Measurements from ENCODE around the gene PMPCB. TPM values are rescaled to one million over a fixed set of nuclear protein-coding genes. Genes with fewer than 3 reads are reported as not detected.

PMPCB gene
- total RNA-seq, 1 donor, result 79.6 TPM

DNA sequence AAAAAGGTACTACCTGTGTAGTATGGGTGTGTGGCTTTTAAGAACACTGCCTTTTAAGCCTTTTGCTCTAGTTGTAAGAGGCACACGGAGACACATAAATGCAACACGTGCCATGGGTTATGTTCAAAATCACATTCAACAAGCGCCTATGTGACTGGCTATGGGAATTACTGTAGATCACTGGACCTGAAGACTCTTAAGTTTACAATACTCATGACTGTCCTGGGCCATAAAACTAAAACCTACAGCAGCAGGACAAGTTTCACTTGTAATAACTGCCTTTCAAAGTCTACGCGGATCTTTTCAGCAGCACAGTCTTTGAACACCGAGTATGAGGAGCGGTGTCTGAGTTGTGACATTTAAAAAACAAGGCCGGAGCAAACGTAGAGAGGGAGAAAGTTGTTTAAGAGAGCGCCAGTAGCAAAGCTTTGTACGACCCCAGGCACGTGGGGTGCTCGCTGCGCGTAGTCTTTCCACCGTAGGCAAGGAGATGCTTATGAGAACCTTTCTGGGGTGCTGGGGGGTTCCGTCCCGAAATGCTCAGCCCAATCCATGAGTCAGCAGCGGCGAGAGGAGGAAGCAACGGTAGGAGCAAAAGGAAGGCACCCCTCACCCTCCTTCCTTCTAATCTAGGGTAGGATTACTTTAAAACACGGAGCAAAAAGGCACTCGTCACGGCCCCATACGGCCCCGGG, 46.7 kb downstream of the PMPCB start:
- no peaks in the 10 kb centered on the region for H3K27me3 ChIP-seq (ENCODE audit: insufficient read depth, low read length)

DNA sequence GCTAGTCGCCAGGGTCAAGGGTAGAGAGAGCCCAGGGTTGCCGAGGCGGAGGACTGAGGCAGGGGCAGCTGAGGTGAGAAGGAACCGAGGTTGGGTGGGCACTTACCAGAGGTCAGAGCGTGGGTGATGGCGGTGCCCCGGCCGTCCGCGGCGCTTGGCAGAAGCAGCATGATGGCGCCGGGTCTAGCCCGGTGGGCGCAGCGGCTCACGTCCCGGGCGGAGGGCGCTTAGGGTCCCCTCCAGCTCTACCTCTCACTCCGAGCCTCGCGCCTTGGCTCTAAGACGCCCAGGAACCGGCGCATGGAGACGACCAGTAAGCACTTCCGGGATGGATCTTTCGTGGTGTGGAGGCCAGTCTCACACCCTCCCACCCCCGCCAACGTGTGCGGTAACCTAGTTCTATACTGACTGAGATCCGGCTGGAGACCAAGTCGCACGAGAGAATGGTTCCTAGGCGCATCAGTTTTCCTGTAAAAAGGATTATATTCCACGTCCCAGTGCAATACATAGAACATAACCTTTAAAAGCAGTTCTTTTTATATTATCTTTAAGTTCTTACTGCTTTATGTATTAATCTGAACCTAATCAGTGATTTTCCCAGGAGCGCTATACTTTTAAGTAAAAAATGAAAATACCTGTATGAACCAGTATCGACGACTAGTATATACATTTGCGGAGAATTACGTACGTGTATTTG, 47.4 kb downstream of the PMPCB start, which contains the start of gene DNAJC2:
DNAJC2 (minus strand) TSS at position 315 of the 697 bp plus-strand sequence; CDS start at position 170, 145 bp downstream.
- peaks cover 23% of the 10 kb centered on the region for H3K36me3 ChIP-seq (ENCODE audit: insufficient read depth, low read length)
- H4K20me1 ChIP-seq (ENCODE audit: insufficient read depth, low read length), result peaks cover 18% of the 10 kb centered on the region
- peak within 1 kb of the TSS; percentile 86 for H3K27ac ChIP-seq (ENCODE audit: low read depth, low read length)
- peaks cover 27% of the 10 kb centered on the region for H3K4me1 ChIP-seq (ENCODE audit: insufficient read depth, low read length)
- peak; percentile 95 for DNase-seq (ENCODE audit: insufficient read length, low spot score, missing footprints)
- TF ChIP-seq, protein P1, sequence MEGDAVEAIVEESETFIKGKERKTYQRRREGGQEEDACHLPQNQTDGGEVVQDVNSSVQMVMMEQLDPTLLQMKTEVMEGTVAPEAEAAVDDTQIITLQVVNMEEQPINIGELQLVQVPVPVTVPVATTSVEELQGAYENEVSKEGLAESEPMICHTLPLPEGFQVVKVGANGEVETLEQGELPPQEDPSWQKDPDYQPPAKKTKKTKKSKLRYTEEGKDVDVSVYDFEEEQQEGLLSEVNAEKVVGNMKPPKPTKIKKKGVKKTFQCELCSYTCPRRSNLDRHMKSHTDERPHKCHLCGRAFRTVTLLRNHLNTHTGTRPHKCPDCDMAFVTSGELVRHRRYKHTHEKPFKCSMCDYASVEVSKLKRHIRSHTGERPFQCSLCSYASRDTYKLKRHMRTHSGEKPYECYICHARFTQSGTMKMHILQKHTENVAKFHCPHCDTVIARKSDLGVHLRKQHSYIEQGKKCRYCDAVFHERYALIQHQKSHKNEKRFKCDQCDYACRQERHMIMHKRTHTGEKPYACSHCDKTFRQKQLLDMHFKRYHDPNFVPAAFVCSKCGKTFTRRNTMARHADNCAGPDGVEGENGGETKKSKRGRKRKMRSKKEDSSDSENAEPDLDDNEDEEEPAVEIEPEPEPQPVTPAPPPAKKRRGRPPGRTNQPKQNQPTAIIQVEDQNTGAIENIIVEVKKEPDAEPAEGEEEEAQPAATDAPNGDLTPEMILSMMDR (IDR thresholded peaks at IDR 0.05; ENCODE audit: extremely low read depth, low read depth, low read length), result no peak
- H3K79me2 ChIP-seq (ENCODE audit: insufficient read depth, low read length), result peaks cover 81% of the 10 kb centered on the region
- peak within 1 kb of the TSS; percentile 92 for H3K4me3 ChIP-seq (ENCODE audit: insufficient read depth, low read length)
- H3K27me3 ChIP-seq (ENCODE audit: insufficient read depth, low read length), result no peaks in the 10 kb centered on the region
- H3K9me3 ChIP-seq (ENCODE audit: low read depth, low read length), result no peaks in the 10 kb centered on the region
- peak within 1 kb of the TSS; percentile 87 for H3K4me2 ChIP-seq (ENCODE audit: insufficient read depth, low read length)
- H2AFZ ChIP-seq (ENCODE audit: low read length), result peak within 1 kb of the TSS; percentile 93

More for the DNA sequence above, 46.7 kb downstream of the PMPCB start:
- TF ChIP-seq, protein P1 (IDR thresholded peaks at IDR 0.05; ENCODE audit: extremely low read depth, low read depth, low read length), result no peak
- Histone ChIP-seq H2AFZ (ENCODE audit: low read length) (peak overlapping the region; percentile 93), H3K4me2 (ENCODE audit: insufficient read depth, low read length) (peak overlapping the region; percentile 87), H3K4me1 (ENCODE audit: insufficient read depth, low read length) (peaks cover 22% of the 10 kb centered on the region), H3K36me3 (ENCODE audit: insufficient read depth, low read length) (peaks cover 23% of the 10 kb centered on the region), H4K20me1 (ENCODE audit: insufficient read depth, low read length) (peaks cover 20% of the 10 kb centered on the region), H3K79me2 (ENCODE audit: insufficient read depth, low read length) (peaks cover 81% of the 10 kb centered on the region), H3K9me3 (ENCODE audit: low read depth, low read length) (no peaks in the 10 kb centered on the region), H3K27ac (ENCODE audit: low read depth, low read length) (peak overlapping the region; percentile 86), H3K4me3 (ENCODE audit: insufficient read depth, low read length) (peak overlapping the region; percentile 92)
- peak; percentile 72 for DNase-seq (ENCODE audit: insufficient read length, low spot score, missing footprints)

DNA sequence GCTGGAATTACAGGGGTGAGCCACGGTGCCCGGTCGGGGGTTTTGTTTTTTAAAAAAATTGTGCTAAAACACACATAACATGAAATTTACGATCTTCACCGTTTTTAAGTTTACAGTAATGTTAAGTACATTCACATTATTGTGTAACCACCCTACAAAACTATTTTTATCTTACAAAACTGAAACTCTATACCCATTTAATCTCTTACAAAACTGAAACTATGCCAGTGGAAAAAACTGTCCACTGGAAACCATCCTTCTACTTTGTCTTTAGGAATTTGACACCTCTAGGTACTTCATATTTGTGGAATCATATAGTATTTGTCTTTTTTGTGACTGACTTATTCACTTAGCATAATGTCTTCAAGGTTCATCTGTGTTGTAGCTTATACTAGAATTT, 49.2 kb downstream of the PMPCB start:
- Histone ChIP-seq H3K4me2 (ENCODE audit: insufficient read depth, low read length) (peak overlapping the region; percentile 94), H2AFZ (ENCODE audit: low read length) (peak overlapping the region; percentile 99), H3K9me3 (ENCODE audit: low read depth, low read length) (no peaks in the 10 kb centered on the region), H3K36me3 (ENCODE audit: insufficient read depth, low read length) (peaks cover 7% of the 10 kb centered on the region), H3K27ac (ENCODE audit: low read depth, low read length) (no peak overlapping the region), H3K27me3 (ENCODE audit: insufficient read depth, low read length) (no peaks in the 10 kb centered on the region), H3K4me1 (ENCODE audit: insufficient read depth, low read length) (peaks cover 33% of the 10 kb centered on the region), H3K79me2 (ENCODE audit: insufficient read depth, low read length) (peaks cover 81% of the 10 kb centered on the region), H3K4me3 (ENCODE audit: insufficient read depth, low read length) (no peak overlapping the region), H4K20me1 (ENCODE audit: insufficient read depth, low read length) (peaks cover 22% of the 10 kb centered on the region)
- TF ChIP-seq, protein P1 (IDR thresholded peaks at IDR 0.05; ENCODE audit: extremely low read depth, low read depth, low read length), result no peak
- DNase-seq (ENCODE audit: insufficient read length, low spot score, missing footprints), result no peak

All from osteoblast (primary cell).